T-helper 2 cell (primary cell): ENCODE data around the gene SART1.
"Not testable (repeated sequence)": the region's sequence is repeated elsewhere in the genome, so short reads cannot be mapped to it uniquely, and the experiment has no call there.

Experiments used
- DNase-seq, 5 experiments: peaks; one replicate each; pipeline versions ENCODE4 v3.0.0 to v3.0.0-alpha.2; 2012 to 2022

SART1 gene

GRCh38 chr11:66001942-66002647 is 40.6 kb downstream of the SART1 start, which contains the start of the genes BANF1 and EIF1AD:
Gene BANF1, plus strand, starts transcription at chr11:66002503. Its CDS starts 748 bp downstream, at chr11:66003251.
Gene EIF1AD, minus strand, starts transcription at chr11:66002157. Its CDS starts 1,768 bp downstream, at chr11:66000389.
- peak; percentile 64 to 99 (median 88) for DNase-seq

GRCh38 chr11:66002648-66003225 is 41.2 kb downstream of the SART1 start:
- peak in 1 of 5 experiments; percentile 57 for DNase-seq

GRCh38 chr11:66003291-66003690 is 41.8 kb downstream of the SART1 start:
- DNase-seq: no peak

- no peak for DNase-seq
These were observed 42.7 kb downstream of the SART1 start for GRCh38 chr11:66004186-66004585.

GRCh38 chr11:66006134-66006890 is 44.8 kb downstream of the SART1 start:
- DNase-seq: no peak

GRCh38 chr11:66006891-66007176 is 45.3 kb downstream of the SART1 start:
- DNase-seq: no peak

GRCh38 chr11:66007201-66007634 is 45.7 kb downstream of the SART1 start:
- no peak for DNase-seq

- no peak for DNase-seq
These were observed 46.5 kb downstream of the SART1 start for GRCh38 chr11:66008095-66008467.

- DNase-seq: no peak
These were observed 47.1 kb downstream of the SART1 start for GRCh38 chr11:66008468-66009101.

GRCh38 chr11:66010036-66010435 is 48.5 kb downstream of the SART1 start:
- DNase-seq: not testable (repeated sequence)

GRCh38 chr11:66011239-66011784 is 49.8 kb downstream of the SART1 start:
- no peak for DNase-seq

- DNase-seq: no peak
These were observed 50.3 kb downstream of the SART1 start, which contains the start of gene CST6 for GRCh38 chr11:66011785-66012303. Gene CST6, plus strand, starts transcription at chr11:66012008. Its CDS starts 37 bp downstream, at chr11:66012045.

- no peak for DNase-seq
These were observed 50.9 kb downstream of the SART1 start for GRCh38 chr11:66012371-66012945.

GRCh38 chr11:66012946-66013761 is 51.6 kb downstream of the SART1 start:
- DNase-seq: no peak

GRCh38 chr11:66013762-66014100 is 52.2 kb downstream of the SART1 start:
- no peak for DNase-seq

GRCh38 chr11:66014804-66015453 is 53.4 kb downstream of the SART1 start:
- no peak for DNase-seq

- no peak for DNase-seq
These were observed 53.9 kb downstream of the SART1 start for GRCh38 chr11:66015454-66015881.

GRCh38 chr11:66015936-66016792 is 54.6 kb downstream of the SART1 start:
- DNase-seq: no peak

GRCh38 chr11:66016793-66017177 is 55.3 kb downstream of the SART1 start:
- no peak for DNase-seq

- DNase-seq: no peak
These were observed 55.8 kb downstream of the SART1 start for GRCh38 chr11:66017321-66017720.
